Retinal pigment epithelial cell (primary cell): ENCODE measurements around the gene ARID1B.

Experiments
- DNase-seq: peaks from one replicate; pipeline ENCODE4 v3.0.0-alpha.2; 2010; ENCODE audit warnings: low read depth
- H3K4me3 ChIP-seq: 2 replicates; pipeline ENCODE4 v1.5.1; 2011; ENCODE audit warnings: mild to moderate bottlenecking, low read length, control low read depth, moderate library complexity
- CTCF ChIP-seq: conservative IDR thresholded peaks from 2 replicates; pipeline ENCODE4 v1.5.1; 2011; ENCODE audit warnings: low read depth, low read length, control low read depth, inconsistent platforms

The ARID1B gene

DNA sequence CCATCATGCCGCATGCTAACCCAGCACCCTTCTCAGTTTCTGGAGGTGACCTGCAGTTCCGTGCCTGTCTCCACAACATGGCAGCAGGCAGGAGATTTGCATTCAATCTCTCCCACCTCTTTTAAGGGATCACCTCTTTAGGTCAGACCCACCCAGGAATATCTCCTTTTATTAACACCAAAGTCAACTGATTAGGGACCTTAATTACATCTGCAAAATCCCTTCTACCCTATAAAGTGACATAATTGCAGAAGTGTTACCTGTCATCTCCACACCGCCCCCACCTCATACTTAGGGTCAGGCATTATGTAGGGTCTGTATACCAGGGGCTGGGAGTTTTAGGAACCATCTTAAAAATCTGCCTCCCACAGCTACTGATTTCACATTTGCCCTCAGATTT is 278.7 kb downstream of the ARID1B start:
- H3K4me3 ChIP-seq, result no peak overlapping the region
- TF ChIP-seq CTCF, result no peak
- no peak for DNase-seq

DNA sequence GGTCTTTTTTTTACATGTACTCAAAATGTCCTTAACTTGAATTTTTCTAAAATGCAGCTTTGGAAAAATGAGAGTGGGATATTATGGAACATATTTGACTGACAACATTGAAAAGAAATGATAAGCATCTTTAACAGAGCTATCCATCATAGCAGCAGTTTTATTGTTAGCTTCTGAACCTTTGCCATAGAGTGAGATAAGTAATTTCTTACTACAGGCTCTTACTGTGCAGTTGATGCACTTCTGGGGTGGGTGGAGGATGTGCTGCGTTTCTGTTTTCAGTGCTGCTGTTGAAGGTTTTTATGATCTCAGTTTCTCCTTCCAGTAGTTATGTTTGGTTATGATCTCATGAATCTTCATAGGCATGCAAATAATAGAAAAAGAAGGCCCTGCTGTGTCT is 279.1 kb downstream of the ARID1B start:
- DNase-seq, result no peak
- TF ChIP-seq CTCF, result no peak
- H3K4me3 ChIP-seq, result no peak overlapping the region

- H3K4me3 ChIP-seq, result no peak overlapping the region
- no peak for TF ChIP-seq CTCF
Observed at GRCh38 chr6:157058574-157058973, 281.4 kb downstream of the ARID1B start.

DNA sequence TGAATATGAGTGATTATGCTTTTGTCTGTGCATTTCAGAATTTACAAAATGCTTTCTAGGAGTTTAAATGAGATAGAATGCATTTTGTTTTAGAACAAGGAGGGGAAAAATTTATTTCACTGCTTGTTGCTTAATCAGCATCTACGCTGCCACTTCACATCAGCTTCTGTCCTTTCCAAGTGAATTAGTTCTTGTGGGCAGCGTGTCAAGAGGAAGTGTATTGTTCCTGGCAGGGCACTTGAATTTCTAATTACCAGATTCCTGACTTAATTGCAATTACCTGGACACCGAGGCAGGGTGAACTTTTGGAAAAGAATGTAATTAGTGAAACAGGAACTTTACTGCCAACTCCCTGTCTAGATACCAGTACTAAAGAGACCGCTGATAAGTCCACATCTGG is 282.6 kb downstream of the ARID1B start:
- TF ChIP-seq CTCF, result no peak
- H3K4me3 ChIP-seq, result no peak overlapping the region
- DNase-seq, result peak; percentile 63

More at GRCh38 chr6:157058574-157058973, 281.4 kb downstream of the ARID1B start:
- DNase-seq, result no peak

DNA sequence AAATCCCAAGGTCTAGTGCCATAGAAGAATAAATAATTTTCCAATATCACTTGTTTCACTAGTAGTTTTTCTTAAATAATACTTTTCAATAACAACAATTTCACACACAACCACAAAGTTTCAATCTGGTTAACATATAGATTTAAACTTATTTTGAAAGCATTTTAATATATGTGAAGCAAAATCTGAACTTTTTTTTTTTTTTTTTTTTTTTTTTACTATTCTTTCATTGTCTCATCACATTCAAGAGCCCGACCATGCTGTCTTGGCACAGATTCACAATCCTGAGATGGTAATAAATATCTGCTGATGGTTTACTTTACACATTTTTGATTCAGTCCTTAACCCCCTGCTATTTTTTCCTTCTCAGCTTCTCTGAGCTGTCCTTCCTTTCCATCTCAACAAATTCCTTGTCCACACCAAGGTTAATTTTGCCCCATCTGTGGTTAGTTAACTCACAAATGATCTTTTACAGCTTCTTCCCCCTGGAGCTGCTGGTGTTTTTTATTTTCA is 283.3 kb downstream of the ARID1B start:
- DNase-seq, result no peak
- TF ChIP-seq CTCF, result no peak
- no peak overlapping the region for H3K4me3 ChIP-seq

- TF ChIP-seq CTCF, result no peak
- H3K4me3 ChIP-seq, result no peak overlapping the region
- DNase-seq, result no peak
Observed at GRCh38 chr6:157061770-157062594, 284.8 kb downstream of the ARID1B start.
